ENCODE measurements around the gene CNKSR3.

GRCh38 chr6:154471609-154472362 is 38.7 kb downstream of the CNKSR3 start:
- no peak for TF ChIP-seq CTCF (IDR thresholded peaks at IDR 0.05)
- TF ChIP-seq MXI1 (IDR thresholded peaks at IDR 0.05; ENCODE audit: low read depth, low read length), result no peak
- TF ChIP-seq EZH2phosphoT487 (IDR thresholded peaks at IDR 0.05; ENCODE audit: borderline replicate concordance, low read depth), result no peak
- TF ChIP-seq NFIC (IDR thresholded peaks at IDR 0.05; ENCODE audit: borderline replicate concordance), result no peak
- no peak for TF ChIP-seq POLR2AphosphoS5 (IDR thresholded peaks at IDR 0.05; ENCODE audit: low read depth, low read length)
- no peak for TF ChIP-seq JUND (IDR thresholded peaks at IDR 0.05)
